Duodenal mucosa (tissue), 2 donors: ENCODE results near the gene AFTPH.
"Not testable (repeated sequence)": the region's sequence is repeated elsewhere in the genome, so short reads cannot be mapped to it uniquely, and the experiment has no call there.

Experiments used
- H3K27ac ChIP-seq: one replicate; pipeline ENCODE4 v1.7.0; 2013; ENCODE audit warnings: low read depth, low read length
- H3K27me3 ChIP-seq, 2 donors: one replicate each; pipeline ENCODE4 v1.7.0; 2013; ENCODE audit warnings: low read length in 2 of 2, control low read depth in 1 of 2; ENCODE audit not compliant: insufficient read depth in 2 of 2, control insufficient read depth in 1 of 2
- H3K36me3 ChIP-seq, 2 donors: one replicate each; pipeline ENCODE4 v1.7.0; 2013; ENCODE audit warnings: low read length in 2 of 2, control low read depth in 1 of 2; ENCODE audit not compliant: insufficient read depth in 2 of 2, control insufficient read depth in 1 of 2
- H3K4me1 ChIP-seq, 2 donors: one replicate each; pipeline ENCODE4 v1.7.0; 2013; ENCODE audit warnings: low read length in 2 of 2, control low read depth in 1 of 2; ENCODE audit not compliant: insufficient read depth in 2 of 2, control insufficient read depth in 1 of 2
- H3K4me3 ChIP-seq, 2 donors: one replicate each; pipeline ENCODE4 v1.7.0; 2013; ENCODE audit warnings: low read length in 2 of 2, low read depth in 1 of 2
- H3K9ac ChIP-seq, 2 donors: one replicate each; pipeline ENCODE4 v1.7.0; 2013; ENCODE audit warnings: low read length in 2 of 2, low read depth in 1 of 2
- H3K9me3 ChIP-seq, 2 donors: one replicate each; pipeline ENCODE4 v1.7.0; 2013; ENCODE audit warnings: low read length in 2 of 2, control low read depth in 1 of 2; ENCODE audit not compliant: control insufficient read depth in 1 of 2

AFTPH gene

GRCh38 chr2:64517511-64517884 is 6.6 kb upstream of the AFTPH start:
- no peaks in the 10 kb centered on the region for H3K9me3 ChIP-seq
- H3K36me3 ChIP-seq: no peaks in the 10 kb centered on the region
- no peaks in the 10 kb centered on the region for H3K27me3 ChIP-seq
- H3K4me3 ChIP-seq: no peak overlapping the region
- H3K4me1 ChIP-seq: peaks cover under 1% of the 10 kb centered on the region in 2 donors
- H3K27ac ChIP-seq: no peak overlapping the region
- H3K9ac ChIP-seq: no peak overlapping the region

GRCh38 chr2:64522843-64523428 is 1.2 kb upstream of the AFTPH start:
- H3K36me3 ChIP-seq: no peaks in the 10 kb centered on the region
- no peaks in the 10 kb centered on the region for H3K27me3 ChIP-seq
- no peaks in the 10 kb centered on the region for H3K9me3 ChIP-seq
- H3K4me1 ChIP-seq: peaks cover 8 to 20% of the 10 kb centered on the region in 2 donors
- no peak overlapping the region for H3K27ac ChIP-seq
- peak overlapping the region; percentile 87 to 90 for H3K9ac ChIP-seq
- peak overlapping the region; percentile 93 to 100 for H3K4me3 ChIP-seq

DNA sequence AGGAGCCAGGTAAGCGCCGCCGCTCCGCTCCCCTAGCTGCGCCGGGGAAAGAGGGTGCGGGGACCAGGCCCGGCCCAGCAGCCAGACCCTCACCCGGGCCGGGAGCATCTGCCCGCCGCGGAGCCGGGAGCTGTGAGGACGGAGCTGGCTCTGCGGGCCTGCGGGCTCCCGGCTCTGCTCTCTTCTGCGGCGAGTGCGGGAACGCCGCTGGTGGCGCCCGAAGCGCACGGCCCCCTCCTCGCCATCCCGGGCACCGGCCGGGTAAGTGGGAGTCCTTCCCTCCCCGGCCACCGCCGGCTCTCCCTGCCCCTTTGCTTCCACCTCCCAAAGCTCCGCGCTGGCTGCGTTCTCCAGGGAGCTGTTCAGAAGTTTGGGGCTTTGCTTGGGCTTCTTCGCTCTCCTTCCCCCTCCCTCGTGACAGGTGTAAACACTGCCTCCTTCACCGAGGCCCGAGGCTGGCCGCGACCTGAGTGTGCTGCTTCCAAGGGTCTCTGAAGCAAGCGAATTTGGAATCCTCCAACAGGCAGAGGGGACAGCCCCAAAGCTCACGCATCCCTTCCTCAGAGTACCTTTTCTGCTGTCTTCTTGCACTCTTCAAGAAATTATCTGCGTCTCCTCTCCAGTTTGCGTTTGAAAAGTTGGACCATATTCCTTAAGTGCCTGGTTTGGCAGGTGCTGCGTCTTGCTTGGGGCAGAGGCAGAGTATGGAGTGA is 632 bp downstream of the AFTPH start:
- H3K27me3 ChIP-seq: no peaks in the 10 kb centered on the region
- H3K9me3 ChIP-seq: no peaks in the 10 kb centered on the region
- no peaks in the 10 kb centered on the region for H3K36me3 ChIP-seq
- peak overlapping the region; percentile 94 for H3K27ac ChIP-seq
- peaks cover 8 to 29% of the 10 kb centered on the region in 2 donors for H3K4me1 ChIP-seq
- H3K9ac ChIP-seq: peak overlapping the region; percentile 65 to 97
- peak overlapping the region; percentile 93 to 100 for H3K4me3 ChIP-seq

- Histone ChIP-seq H3K9me3 (no peaks in the 10 kb centered on the region), H3K27ac (peak overlapping the region; percentile 94), H3K27me3 (no peaks in the 10 kb centered on the region), H3K9ac (peak overlapping the region; percentile 65 to 97), H3K36me3 (no peaks in the 10 kb centered on the region), H3K4me3 (peak overlapping the region; percentile 93 to 100), H3K4me1 (peaks cover 8 to 29% of the 10 kb centered on the region in 2 donors)
Measured at GRCh38 chr2:64525317-64525613, 1.1 kb downstream of the AFTPH start.

- Histone ChIP-seq H3K9ac (peak overlapping the region in 1 of 2 donors; percentile 97), H3K9me3 (no peaks in the 10 kb centered on the region), H3K36me3 (no peaks in the 10 kb centered on the region), H3K4me1 (peaks cover 8 to 29% of the 10 kb centered on the region in 2 donors), H3K4me3 (peak overlapping the region; percentile 93 to 100), H3K27ac (no peak overlapping the region), H3K27me3 (no peaks in the 10 kb centered on the region)
Measured at GRCh38 chr2:64526034-64526433, 1.9 kb downstream of the AFTPH start.

DNA sequence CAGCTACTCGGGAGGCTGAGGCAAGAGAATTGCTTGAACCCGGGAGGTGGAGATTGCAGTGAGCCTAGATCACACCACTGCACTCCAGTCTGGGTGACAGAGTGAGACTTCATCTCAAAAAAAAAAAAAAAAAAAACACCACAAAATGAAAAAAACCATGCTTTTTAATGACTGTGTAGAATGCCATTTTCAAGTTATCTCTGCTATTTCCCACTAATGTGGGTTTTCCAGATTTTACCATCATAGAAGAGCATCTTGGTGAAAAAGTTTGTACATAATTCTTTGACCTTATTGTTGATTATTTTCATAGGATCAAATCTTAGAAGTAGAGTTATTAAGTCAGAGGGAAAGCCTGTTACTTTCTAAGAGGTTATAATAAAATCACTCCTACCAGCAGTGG is 6.8 kb downstream of the AFTPH start:
- not testable (repeated sequence) for H3K9me3 ChIP-seq, H3K9ac ChIP-seq, H3K36me3 ChIP-seq, H3K27me3 ChIP-seq, H3K4me3 ChIP-seq, H3K27ac ChIP-seq
- peaks cover 7 to 23% of the 10 kb centered on the region in 2 donors for H3K4me1 ChIP-seq

GRCh38 chr2:64532030-64532429 is 7.9 kb downstream of the AFTPH start:
- H3K4me3 ChIP-seq: no peak overlapping the region
- no peaks in the 10 kb centered on the region for H3K27me3 ChIP-seq
- peaks cover 7 to 14% of the 10 kb centered on the region in 2 donors for H3K4me1 ChIP-seq

GRCh38 chr2:64533882-64534281 is 9.8 kb downstream of the AFTPH start:
- H3K4me1 ChIP-seq: peaks cover 5 to 7% of the 10 kb centered on the region in 2 donors
- H3K4me3 ChIP-seq: no peak overlapping the region
- H3K36me3 ChIP-seq: no peaks in the 10 kb centered on the region

More at GRCh38 chr2:64532030-64532429, 7.9 kb downstream of the AFTPH start:
- no peak overlapping the region for H3K27ac ChIP-seq
- H3K9me3 ChIP-seq: no peaks in the 10 kb centered on the region
- no peaks in the 10 kb centered on the region for H3K36me3 ChIP-seq
- H3K9ac ChIP-seq: no peak overlapping the region

GRCh38 chr2:64534363-64534762 is 10.2 kb downstream of the AFTPH start:
- peaks cover 5 to 7% of the 10 kb centered on the region in 2 donors for H3K4me1 ChIP-seq
- no peak overlapping the region for H3K9ac ChIP-seq
- no peaks in the 10 kb centered on the region for H3K36me3 ChIP-seq

More at GRCh38 chr2:64533882-64534281, 9.8 kb downstream of the AFTPH start:
- H3K27me3 ChIP-seq: no peaks in the 10 kb centered on the region
- H3K9ac ChIP-seq: no peak overlapping the region
- no peak overlapping the region for H3K27ac ChIP-seq
- no peaks in the 10 kb centered on the region for H3K9me3 ChIP-seq

DNA sequence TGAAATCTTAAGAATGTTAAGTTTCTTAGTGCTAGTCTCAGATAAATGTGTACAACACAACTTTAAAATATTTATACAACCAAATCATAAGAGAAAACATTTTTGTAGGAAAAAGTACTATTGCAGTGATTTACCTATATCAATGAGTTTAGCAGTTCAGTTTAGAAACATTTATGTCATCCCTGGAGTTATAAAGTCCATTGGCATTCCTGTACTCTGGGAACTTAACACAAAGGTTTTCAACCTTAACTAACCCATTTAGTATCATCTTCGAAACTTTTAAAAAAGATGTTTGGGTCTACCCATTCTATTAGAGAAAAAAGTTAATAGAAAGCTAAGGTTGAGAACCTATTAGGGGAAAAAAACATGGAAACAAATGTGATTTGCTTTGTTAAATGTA is 10.9 kb downstream of the AFTPH start:
- H3K27me3 ChIP-seq: no peaks in the 10 kb centered on the region
- no peaks in the 10 kb centered on the region for H3K36me3 ChIP-seq
- no peak overlapping the region for H3K27ac ChIP-seq
- H3K9ac ChIP-seq: no peak overlapping the region
- no peak overlapping the region for H3K4me3 ChIP-seq
- no peaks in the 10 kb centered on the region for H3K9me3 ChIP-seq
- peaks cover 5 to 7% of the 10 kb centered on the region in 2 donors for H3K4me1 ChIP-seq

More at GRCh38 chr2:64534363-64534762, 10.2 kb downstream of the AFTPH start:
- Histone ChIP-seq H3K9me3 (no peaks in the 10 kb centered on the region), H3K27ac (no peak overlapping the region), H3K27me3 (no peaks in the 10 kb centered on the region), H3K4me3 (no peak overlapping the region)
